HepG2 (cell line): ENCODE measurements around the gene BRAF. TPM values are rescaled to one million over a fixed set of nuclear protein-coding genes. Genes with fewer than 3 reads are reported as not detected.

ENCODE experiments used
- ATAC-seq: fragments of 200-7000 bp; cut with Tn5 transposase; 3 replicates; pipeline ENCODE4 v1.9.1; 2020; ENCODE audit warnings: mild to moderate bottlenecking, moderate library complexity
- BruUV-seq: library from RNA; stranded (reverse); fragments of 400-500 nt; replicated peaks from 2 replicates; lab custom pipeline; 2021; lab: Mats Ljungman, UMichigan
- CTCF ChIA-PET: fragments of 300-600 bp; formaldehyde crosslinking; extraction: SDS; loops from one replicate; lab custom pipeline; 2021; ENCODE audit warnings: low total read pairs, inconsistent platforms, low intra/inter-chr PET ratio; lab: Yijun Ruan, JAX
- POLR2A ChIA-PET: fragments of 350-600 bp; sonication (Branson Sonifier 250); formaldehyde crosslinking; loops from one replicate; lab custom pipeline; 2020; ENCODE audit warnings: antibody characterized with exemption, inconsistent platforms; lab: Yijun Ruan, JAX
- DNase-seq: peaks from one replicate; pipeline ENCODE4 v3.0.0-alpha.2; 2015; ENCODE audit warnings: low spot score
- FAIRE-seq: peaks from 3 replicates; lab custom pipeline; 2011; peaks lifted over from hg19 to GRCh38; lab: Jason Lieb, UNC
- H2AFZ ChIP-seq: one replicate; pipeline ENCODE4 v1.6.1; 2011; ENCODE audit warnings: low read length, inconsistent platforms
- H3K27ac ChIP-seq: fragments of 300-600 bp; 3 replicates; pipeline ENCODE4 v1.8.0; 2011; ENCODE audit warnings: mixed run types, mild to moderate bottlenecking, mixed read lengths, low read length, inconsistent platforms; ENCODE audit not compliant: insufficient read depth; ENCODE audit errors: extremely low read length
- H3K27me3 ChIP-seq, 2 experiments: fragments of 200-600 bp in 1 of 2; 2 replicates in 1 of 2; 3 replicates in 1 of 2; pipeline versions ENCODE4 v1.6.0 to v1.8.0; 2011; ENCODE audit warnings: low read length in 2 of 2, mild to moderate bottlenecking in 2 of 2, moderate library complexity in 2 of 2, inconsistent platforms in 1 of 2; ENCODE audit not compliant: insufficient read depth in 2 of 2, control insufficient read depth in 1 of 2
- H3K36me3 ChIP-seq, 2 experiments: fragments of 200-600 bp in 1 of 2; replicated peaks in 1 of 2; 2 replicates in 1 of 2; 3 replicates in 1 of 2; pipeline versions ENCODE4 v1.5.1 to v1.8.0; 2011; ENCODE audit warnings: low read length in 2 of 2, inconsistent platforms in 1 of 2; ENCODE audit not compliant: insufficient read depth in 2 of 2, control insufficient read depth in 1 of 2
- H3K4me1 ChIP-seq: 2 replicates; pipeline ENCODE4 v1.5.1; 2012; ENCODE audit warnings: low read length, inconsistent platforms; ENCODE audit not compliant: insufficient read depth
- H3K4me2 ChIP-seq: 2 replicates; pipeline ENCODE4 v1.6.0; 2011; ENCODE audit warnings: low read depth, low read length, inconsistent platforms
- H3K4me3 ChIP-seq, 3 experiments: fragments of 200-600 bp in 1 of 3; sonication (generic), shearing (Covaris generic) in 1 of 3; replicated peaks in 1 of 3; 2 replicates each; pipeline ENCODE4 v1.5.1; 2011 to 2016; ENCODE audit warnings: low read length in 3 of 3, inconsistent platforms in 2 of 3, low read depth in 2 of 3, mild to moderate bottlenecking in 2 of 3, control low read depth in 1 of 3, mixed read lengths in 1 of 3; ENCODE audit not compliant: insufficient read depth in 1 of 3
- H3K79me2 ChIP-seq: one replicate; pipeline ENCODE4 v1.6.1; 2011; ENCODE audit warnings: low read length, inconsistent platforms; ENCODE audit not compliant: insufficient read depth
- H3K9ac ChIP-seq: 2 replicates; pipeline ENCODE4 v1.6.0; 2011; ENCODE audit warnings: mild to moderate bottlenecking, low read depth, low read length, inconsistent platforms; ENCODE audit not compliant: insufficient read depth
- H3K9me3 ChIP-seq: 2 replicates; pipeline ENCODE4 v1.5.1; 2012; ENCODE audit warnings: mild to moderate bottlenecking, low read length
- H4K20me1 ChIP-seq: 2 replicates; pipeline ENCODE4 v1.6.0; 2011; ENCODE audit warnings: inconsistent platforms, mild to moderate bottlenecking, low read length, moderate library complexity; ENCODE audit not compliant: insufficient read depth
- ATF7 ChIP-seq, 2 experiments: fragments of 450-650 bp in 1 of 2; sonication (generic) in 1 of 2; formaldehyde crosslinking in 1 of 2; IDR thresholded peaks; 2 replicates each; pipeline versions ENCODE4 v1.4.0 to v1.6.1; 2016 to 2020; ENCODE audit warnings: antibody characterized with exemption in 1 of 2, mild to moderate bottlenecking in 1 of 2, missing genetic modification reagents in 1 of 2
- HIC2 ChIP-seq: sonication (generic); formaldehyde crosslinking; IDR thresholded peaks from 2 replicates; pipeline ENCODE4 v1.9.0; 2022; ENCODE audit warnings: low read depth, missing genetic modification reagents
- PRDM4 ChIP-seq: sonication (generic); formaldehyde crosslinking; IDR thresholded peaks from 2 replicates; pipeline ENCODE4 v1.9.0; 2021; ENCODE audit warnings: missing genetic modification reagents, borderline replicate concordance
- TP53 ChIP-seq: sonication (generic); formaldehyde crosslinking; conservative IDR thresholded peaks from 2 replicates; pipeline ENCODE4 v1.4.0; 2020; ENCODE audit warnings: missing genetic modification reagents
- ZNF142 ChIP-seq: sonication (generic); formaldehyde crosslinking; IDR thresholded peaks from 2 replicates; pipeline ENCODE4 v1.4.0; 2020; ENCODE audit warnings: missing genetic modification reagents
- WGBS: methylation state at CpG from one replicate; pipeline ENCODE4 v1.1.6; 2017; ENCODE audit warnings: low lambda C conversion rate; 5-methylcytosine and 5-hydroxymethylcytosine counted together
- in situ Hi-C: cut with HindIII; loops from 2 replicates; pipeline ENCODE4 v1.10.0; 2017; ENCODE audit warnings: low pct_unique_long_range_greater_than_20kb; ENCODE audit not compliant: extremely low pct_ligation_motif_present
- intact Hi-C: fragments of 100-400 bp; cut with micrococcal nuclease; formaldehyde crosslinking; loops from one replicate; pipeline ENCODE4 v1.10.0; 2022; ENCODE audit not compliant: unreplicated experiment
- polyA plus RNA-seq, 8 experiments: library from polyadenylated mRNA; depleted of rRNA in 3 of 8; stranded (reverse) in 7 of 8; unstranded in 1 of 8; fragments of >200 nt; fragmentation: Illumina TruSeq in 4 of 8; extraction: Trizol in 4 of 8; gene quantifications; 2 replicates each; pipeline versions ENCODE4 v1.2.1 to v1.2.3, GENCODE V29; 2011 to 2016; ENCODE audit warnings: low read depth in 4 of 8, missing spikeins in 1 of 8, mixed read lengths in 1 of 8; ENCODE audit not compliant: insufficient read depth in 1 of 8
- total RNA-seq, 5 experiments: library from RNA; depleted of rRNA; stranded (reverse); fragments of >200 nt; fragmentation: Illumina TruSeq; extraction: Trizol; gene quantifications; 2 replicates each; pipeline ENCODE4 v1.2.3, GENCODE V29; 2016; ENCODE audit warnings: low read depth in 1 of 5

BRAF gene
- total and polyA plus RNA-seq, 2 of the 13 experiments (the other 11 are each of a cell fraction or from before 2014, with no cell fraction given) = 12.5 to 13.4 TPM

GRCh38 chr7:140888087-140888486 lies 36.6 kb downstream of the BRAF start (continued):
- TF ChIP-seq HIC2 (CRISPR knock-in tag) (no peak), PRDM4 (CRISPR knock-in tag) (no peak), TP53 (CRISPR knock-in tag) (no peak)

GRCh38 chr7:140885735-140886334 lies 38.9 kb downstream of the BRAF start:
- Histone ChIP-seq H3K79me2 (peaks cover 31% of the 10 kb centered on the region), H3K9me3 (no peaks in the 10 kb centered on the region), H4K20me1 (no peaks in the 10 kb centered on the region), H3K36me3 (no peaks in the 10 kb centered on the region), H3K27me3 (no peaks in the 10 kb centered on the region), H3K4me1 (peaks cover 14% of the 10 kb centered on the region; the same call in 1 of the 2 replicates), H3K4me2 (no peak overlapping the region), H3K27ac (no peak overlapping the region), H3K9ac (no peak overlapping the region), H2AFZ (no peak overlapping the region), H3K4me3 (no peak overlapping the region; a peak in 1 of 6 replicates)
- CTCF ChIA-PET = no interaction called here
- intact Hi-C loops = no loop called here
- DNase-seq (no peak), ATAC-seq (no peak), FAIRE-seq (no peak)
- TF ChIP-seq ATF7 (IDR thresholded peaks at IDR 0.05) (peak; percentile 24; the same call in 1 of the 2 replicates), ATF7 (CRISPR knock-in tag; IDR thresholded peaks at IDR 0.05) (no peak), ZNF142 (CRISPR knock-in tag) (no peak)
- BruUV-seq = no TSS peak
- WGBS = 95% methylated on average over 1 of the region's 1 CpG
- in situ Hi-C loops = no loop called here
- POLR2A ChIA-PET = no interaction called here
